Right cardiac atrium (tissue), 5 donors: ENCODE data around the gene KLHL21. TPM values are rescaled to one million over a fixed set of nuclear protein-coding genes. Genes with fewer than 3 reads are reported as not detected.

ENCODE experiments used
- ATAC-seq, 2 donors: fragments of 200-7000 bp; cut with Tn5 transposase; one replicate each; pipeline versions ENCODE4 v1.8.0 to v1.9.1; 2020; ENCODE audit warnings: moderate library complexity in 2 of 2, mild to moderate bottlenecking in 1 of 2
- DNase-seq, 3 donors: peaks; one replicate each; pipeline ENCODE4 v3.0.0-alpha.2; 2020
- H3K27ac ChIP-seq: one replicate; pipeline ENCODE4 v1.5.1; 2013; ENCODE audit warnings: mild to moderate bottlenecking, low read length, control low read depth, moderate library complexity
- H3K27me3 ChIP-seq: one replicate; pipeline ENCODE4 v1.6.1; 2013; ENCODE audit not compliant: control insufficient read depth, insufficient read depth
- H3K4me1 ChIP-seq: one replicate; pipeline ENCODE4 v1.6.1; 2013; ENCODE audit warnings: low read length; ENCODE audit not compliant: control insufficient read depth, insufficient read depth
- H3K4me3 ChIP-seq: one replicate; pipeline ENCODE4 v1.5.1; 2013; ENCODE audit warnings: low read length, control low read depth
- H3K9me3 ChIP-seq: one replicate; pipeline ENCODE4 v1.6.1; 2013; ENCODE audit warnings: low read length; ENCODE audit not compliant: control insufficient read depth
- WGBS: extraction: QIAGEN DNeasy Blood & Tissue Kit; methylation state at CpG from one replicate; pipeline ENCODE4 v1.1.7; 2013; 5-methylcytosine and 5-hydroxymethylcytosine counted together
- intact Hi-C, 4 donors: fragments of 100-400 bp; cut with DNase I; formaldehyde crosslinking; loops; one replicate each; pipeline versions ENCODE4 v1.11.0 to v1.14.0; 2022 to 2023
- polyA plus RNA-seq: library from polyadenylated mRNA; stranded (reverse); fragments of 200-250 nt; gene quantifications from one replicate; pipeline ENCODE4 v1.2.3, GENCODE V29; 2013
- total RNA-seq, 4 donors: library from RNA; stranded (reverse); fragmentation: NEBNext Ultra II Directional; extraction: Animal tissue kit (Norgen Biotek cat#: 25700); gene quantifications; one replicate each; pipeline ENCODE4 v1.2.1, GENCODE V29; 2021
- donor health status: healthy with polysubstance abuse.
- donor health status: DM: no; HTN: yes; CAD: no.
- donor health status: DM: no; HTN: no; CAD: no.
- donor health status: DM: no; HTN: yes; CAD: no; lungs with severe emphysema.
- donor health status: DM: yes; HTN: yes; CAD: no.

Gene KLHL21
- total and polyA plus RNA-seq, 5 donors: 54.9 to 71.3 (median 61.4) TPM

DNA sequence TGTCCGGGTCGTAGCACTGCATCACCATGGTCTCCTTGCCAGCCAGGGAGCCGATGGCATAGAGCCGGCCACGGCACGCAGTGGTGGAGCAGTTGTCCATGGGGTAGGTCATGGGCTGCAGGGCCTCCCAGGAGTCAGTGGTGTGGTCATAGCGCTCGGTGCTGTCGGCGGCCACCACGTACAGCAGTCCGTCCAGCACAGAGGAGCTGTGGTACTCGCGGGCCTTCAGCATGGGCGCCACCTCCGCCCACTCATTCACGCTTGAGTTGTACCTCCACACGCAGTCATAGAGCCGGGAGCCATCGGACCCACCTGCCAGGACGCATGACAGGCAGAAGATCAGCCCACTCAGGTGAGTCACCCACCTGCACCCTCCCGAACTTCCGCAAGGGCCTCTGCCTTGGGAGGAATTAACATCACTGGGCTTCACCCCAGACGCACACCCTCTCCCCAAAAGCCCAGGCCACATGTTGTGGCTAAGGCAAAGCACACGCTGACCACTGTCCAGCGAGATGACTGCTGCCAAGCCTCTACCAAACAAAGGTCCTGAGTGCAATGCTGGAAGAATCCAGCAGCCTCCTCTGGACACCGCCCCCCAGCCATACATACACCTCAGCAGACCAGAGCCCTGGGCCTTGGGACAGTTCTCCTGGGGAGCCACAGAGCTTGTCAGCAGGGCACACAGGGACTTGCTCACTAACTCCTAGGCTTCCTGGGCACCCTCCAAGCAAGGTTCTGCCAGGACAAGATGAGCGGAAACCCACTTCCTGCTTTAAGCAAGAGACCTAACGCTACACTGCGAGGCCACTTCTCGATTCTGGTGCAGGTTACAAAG lies 3.3 kb downstream of the KLHL21 start:
- intact Hi-C loops: no loop called here
- no peaks in the 10 kb centered on the region for H3K27me3 ChIP-seq
- peaks cover 21% of the 10 kb centered on the region for H3K4me1 ChIP-seq
- no peaks in the 10 kb centered on the region for H3K9me3 ChIP-seq
- peak overlapping the region; percentile 11 for H3K4me3 ChIP-seq
- ATAC-seq (no peak), DNase-seq (peak in 1 of 3 donors; percentile 70)
- peak overlapping the region; percentile 9 for H3K27ac ChIP-seq
- 73% methylated on average over 31 of the region's 31 CpGs for WGBS

DNA sequence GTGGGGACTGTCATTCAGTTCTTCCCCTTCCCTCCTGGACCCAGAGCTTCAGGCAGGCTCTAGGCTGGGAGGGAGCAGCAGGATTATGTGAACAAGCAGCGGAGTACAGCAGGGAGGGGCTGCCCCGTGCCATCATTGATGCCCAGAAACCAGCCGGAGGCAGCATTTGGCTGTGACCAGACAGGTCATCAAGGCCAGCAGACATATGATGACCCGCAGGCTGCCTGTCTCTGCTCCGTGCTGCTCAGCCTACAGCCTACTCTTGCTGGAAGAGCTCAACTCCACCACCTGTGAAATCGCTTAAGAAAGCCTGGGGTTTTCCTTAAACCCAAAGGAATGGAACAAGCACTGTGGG lies 4.9 kb downstream of the KLHL21 start:
- Histone ChIP-seq H3K27ac (peak overlapping the region; percentile 53), H3K27me3 (no peaks in the 10 kb centered on the region), H3K9me3 (no peaks in the 10 kb centered on the region), H3K4me1 (peaks cover 16% of the 10 kb centered on the region), H3K4me3 (no peak overlapping the region)
- DNase-seq: no peak
- intact Hi-C loops: no loop called here
- WGBS: 75% methylated on average over 6 of the region's 6 CpGs
- no peak for ATAC-seq

DNA sequence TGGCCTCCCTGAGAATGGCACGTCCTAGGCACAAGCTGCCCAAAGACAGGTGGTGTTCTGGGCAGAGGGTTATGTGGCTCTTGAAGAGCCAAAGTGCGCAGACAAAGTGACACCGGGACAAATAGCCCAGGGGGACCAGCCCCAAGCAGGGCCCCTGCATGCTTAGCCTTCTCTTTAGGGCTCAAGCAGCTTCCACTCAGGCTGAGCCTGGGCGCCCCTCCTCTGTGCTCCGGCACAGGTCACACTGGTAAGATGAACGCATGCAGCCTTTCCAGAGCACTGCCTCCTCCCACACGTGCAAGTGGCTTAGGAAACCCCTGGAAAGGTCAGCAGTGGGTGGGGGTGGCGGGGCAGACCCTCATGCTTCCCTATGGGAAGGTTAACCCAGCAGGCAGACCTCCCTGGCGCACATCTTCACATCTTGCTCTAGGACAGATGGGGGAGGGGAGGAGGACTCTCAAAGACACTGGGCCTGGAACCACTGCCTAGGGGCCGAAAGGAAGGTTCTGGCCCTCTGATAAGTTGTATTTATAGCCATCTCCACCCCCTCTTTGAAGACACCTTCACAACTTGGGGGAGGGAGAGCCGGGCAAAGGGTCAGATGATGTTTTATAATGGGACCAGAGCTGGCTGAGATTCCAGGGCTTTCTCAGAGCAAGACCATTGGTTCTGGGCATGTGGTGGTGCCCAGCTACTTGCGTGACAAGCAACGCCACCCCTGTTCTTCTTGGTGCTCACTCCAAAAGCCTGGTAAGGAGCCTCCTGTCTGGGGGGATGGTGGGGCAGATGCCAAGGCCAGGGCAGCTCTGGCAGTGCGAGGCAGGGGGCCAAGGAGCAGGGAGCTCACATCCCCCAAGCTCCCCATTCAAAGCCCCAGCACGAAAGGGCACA lies 5.5 kb downstream of the KLHL21 start:
- peak overlapping the region; percentile 53 for H3K27ac ChIP-seq
- H3K4me3 ChIP-seq: no peak overlapping the region
- WGBS: 67% methylated on average over 15 of the region's 15 CpGs

DNA sequence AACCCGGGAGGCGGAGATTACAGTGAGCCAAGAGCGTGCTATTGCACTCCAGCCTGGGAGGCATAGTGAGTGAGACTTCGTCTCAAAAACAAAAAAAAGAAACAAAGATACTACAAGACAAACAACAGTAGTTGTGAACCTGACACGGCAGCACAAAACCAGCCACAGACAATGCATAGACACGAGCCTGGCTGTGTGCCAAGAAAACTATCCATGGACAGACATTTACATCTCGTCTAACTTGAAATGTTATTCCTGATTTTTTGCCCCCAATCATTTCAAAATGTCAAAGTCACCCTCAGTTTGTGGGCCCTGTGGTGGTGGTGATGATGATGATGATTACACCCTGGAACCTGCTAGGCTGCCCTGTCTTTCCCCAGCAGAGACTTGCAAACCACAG lies 6.3 kb downstream of the KLHL21 start:
- DNase-seq: peak in 1 of 3 donors; percentile 57
- ATAC-seq: no peak
- Histone ChIP-seq H3K27me3 (no peaks in the 10 kb centered on the region), H3K4me1 (peaks cover 16% of the 10 kb centered on the region), H3K9me3 (no peaks in the 10 kb centered on the region), H3K27ac (peak overlapping the region; percentile 30), H3K4me3 (no peak overlapping the region)
- intact Hi-C loops: no loop called here
- WGBS: 53% methylated on average over 7 of the region's 7 CpGs

More for the DNA sequence above, 5.5 kb downstream of the KLHL21 start:
- intact Hi-C loops: no loop called here
- Histone ChIP-seq H3K9me3 (no peaks in the 10 kb centered on the region), H3K4me1 (peaks cover 16% of the 10 kb centered on the region), H3K27me3 (no peaks in the 10 kb centered on the region)
- DNase-seq: peak in 2 of 3 donors; percentile 46 to 59
- ATAC-seq: no peak

DNA sequence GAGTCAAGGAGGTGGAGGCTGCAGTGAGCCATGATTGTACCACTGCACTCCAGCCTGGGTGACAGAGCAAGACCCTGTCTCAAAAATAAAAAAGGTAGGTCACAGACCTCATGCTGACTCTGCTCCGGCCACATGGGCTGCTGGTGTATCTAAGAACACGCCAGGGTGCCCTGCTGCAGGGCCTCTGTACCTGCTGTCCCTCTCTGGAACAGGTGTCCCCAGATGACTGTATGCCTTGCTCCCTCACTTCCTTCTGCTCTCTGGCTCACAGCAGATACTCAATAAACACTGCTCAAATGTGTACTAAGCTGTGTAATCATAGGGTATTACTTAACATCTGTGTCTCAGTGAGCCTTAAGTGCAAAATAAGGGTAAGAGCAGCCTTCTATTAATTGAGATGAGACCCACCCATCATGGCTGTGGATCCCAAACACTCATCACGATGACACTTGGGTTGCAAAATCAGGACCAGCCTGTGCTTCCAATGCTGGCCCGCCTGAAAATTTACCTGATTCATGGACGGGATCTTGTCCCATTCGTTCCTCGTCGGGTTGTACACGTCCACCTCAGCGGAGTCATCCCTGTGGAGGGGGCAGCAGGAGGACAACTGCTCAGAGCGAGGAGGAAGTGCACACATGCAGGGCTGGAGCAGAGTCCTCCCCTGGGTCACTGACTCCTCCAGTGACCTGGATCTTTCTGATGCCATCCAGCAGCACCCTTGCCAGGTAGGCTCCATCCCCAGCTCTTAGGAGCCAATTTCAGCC lies 7.5 kb downstream of the KLHL21 start:
- peak in 1 of 3 donors; percentile 41 for DNase-seq
- 88% methylated on average over 11 of the region's 11 CpGs for WGBS
- intact Hi-C loops: no loop called here

DNA sequence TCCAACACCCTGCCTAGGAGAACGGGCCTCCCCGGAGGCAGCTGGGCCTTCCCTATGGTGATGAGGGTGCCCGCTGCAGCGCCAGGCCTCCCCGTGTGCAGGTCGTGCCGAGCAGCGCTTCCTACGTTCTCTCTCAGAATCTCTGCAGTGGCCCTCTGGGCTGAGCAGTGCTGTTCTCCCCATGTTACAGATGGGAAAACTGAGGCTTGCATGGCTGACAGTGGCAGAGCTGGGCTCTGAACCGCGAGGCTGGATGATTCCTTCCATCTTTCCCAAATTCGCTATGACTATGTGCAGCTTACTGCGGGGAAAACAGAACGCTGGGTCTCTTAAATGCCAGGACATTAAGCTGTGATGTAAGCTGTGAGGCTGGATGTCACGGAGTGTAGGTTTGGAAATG lies 8.9 kb downstream of the KLHL21 start:
- ATAC-seq (no peak), DNase-seq (no peak)
- Histone ChIP-seq H3K27ac (no peak overlapping the region), H3K4me3 (no peak overlapping the region), H3K27me3 (no peaks in the 10 kb centered on the region), H3K4me1 (peaks cover 12% of the 10 kb centered on the region), H3K9me3 (no peaks in the 10 kb centered on the region)
- intact Hi-C loops: no loop called here
- 95% methylated on average over 15 of the region's 15 CpGs for WGBS

More for the DNA sequence above, 7.5 kb downstream of the KLHL21 start:
- Histone ChIP-seq H3K9me3 (no peaks in the 10 kb centered on the region), H3K27me3 (no peaks in the 10 kb centered on the region), H3K4me1 (peaks cover 16% of the 10 kb centered on the region), H3K4me3 (no peak overlapping the region), H3K27ac (no peak overlapping the region)
- no peak for ATAC-seq

DNA sequence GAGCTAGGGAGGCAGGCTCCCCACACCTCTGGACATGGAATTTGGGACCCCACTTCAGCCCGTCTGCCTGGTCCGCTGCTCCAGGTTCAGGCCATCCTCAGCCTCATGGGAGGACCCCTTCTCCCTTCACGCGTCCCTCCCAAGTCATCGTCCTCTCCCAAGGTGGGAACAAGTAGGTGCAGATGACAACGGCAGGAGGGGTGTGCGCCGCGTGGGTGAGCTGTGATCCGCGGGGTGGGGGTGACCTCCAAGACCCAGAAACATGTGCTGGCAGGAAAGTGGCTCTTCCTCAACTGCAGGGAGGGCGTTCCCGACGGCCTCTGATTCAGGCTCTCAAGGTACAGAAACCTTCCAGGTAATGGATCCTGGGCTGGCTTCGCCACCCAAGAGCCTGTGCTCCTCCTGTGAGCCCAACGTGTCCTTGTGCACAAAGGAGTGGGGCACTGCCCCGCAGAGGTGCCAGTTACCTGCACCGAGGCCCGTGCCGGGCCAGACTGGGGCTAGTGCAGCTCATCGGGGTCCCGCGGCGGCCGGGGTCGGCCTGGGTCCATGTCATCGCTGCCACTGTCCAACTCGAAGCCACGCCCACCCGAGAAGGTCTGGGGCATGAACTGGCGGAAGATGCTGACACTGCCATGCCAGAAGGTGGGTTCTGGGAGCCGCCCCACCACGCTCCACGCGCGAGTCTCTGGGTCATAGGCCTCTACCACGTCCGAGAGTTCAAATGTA lies 9.6 kb downstream of the KLHL21 start:
- no peaks in the 10 kb centered on the region for H3K27me3 ChIP-seq
- no peak for ATAC-seq
- peak in 1 of 3 donors; percentile 59 for DNase-seq
- 91% methylated on average over 38 of the region's 38 CpGs for WGBS
- H3K4me3 ChIP-seq: no peak overlapping the region
- no peaks in the 10 kb centered on the region for H3K9me3 ChIP-seq
- no peak overlapping the region for H3K27ac ChIP-seq
- H3K4me1 ChIP-seq: peaks cover 12% of the 10 kb centered on the region
- intact Hi-C loops: no loop called here

DNA sequence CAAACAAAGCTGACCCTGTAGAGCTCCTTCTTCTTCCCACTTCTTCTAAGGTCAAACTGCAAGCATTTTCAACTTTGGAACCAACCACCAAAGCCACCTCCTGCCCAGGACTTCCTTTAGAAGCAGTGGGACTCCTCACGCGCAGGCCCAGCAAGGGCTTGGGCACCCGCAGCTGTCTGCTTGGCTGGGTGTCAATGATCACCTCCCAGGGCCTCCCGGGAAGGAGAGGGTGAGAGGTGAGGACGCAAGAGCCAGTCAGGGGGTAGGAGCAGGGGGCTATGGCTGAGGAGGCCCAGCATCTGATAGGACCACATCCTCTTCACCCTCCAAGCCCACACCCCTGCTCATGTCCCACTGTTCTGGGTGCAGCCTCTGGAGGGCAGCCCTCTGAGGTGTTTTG lies 10.2 kb downstream of the KLHL21 start:
- Histone ChIP-seq H3K4me1 (peaks cover 11% of the 10 kb centered on the region), H3K9me3 (no peaks in the 10 kb centered on the region), H3K27me3 (no peaks in the 10 kb centered on the region), H3K27ac (no peak overlapping the region), H3K4me3 (no peak overlapping the region)
- DNase-seq: peak in 1 of 3 donors; percentile 58
- intact Hi-C loops: no loop called here
- no peak for ATAC-seq
- WGBS: 37% methylated on average over 5 of the region's 5 CpGs

DNA sequence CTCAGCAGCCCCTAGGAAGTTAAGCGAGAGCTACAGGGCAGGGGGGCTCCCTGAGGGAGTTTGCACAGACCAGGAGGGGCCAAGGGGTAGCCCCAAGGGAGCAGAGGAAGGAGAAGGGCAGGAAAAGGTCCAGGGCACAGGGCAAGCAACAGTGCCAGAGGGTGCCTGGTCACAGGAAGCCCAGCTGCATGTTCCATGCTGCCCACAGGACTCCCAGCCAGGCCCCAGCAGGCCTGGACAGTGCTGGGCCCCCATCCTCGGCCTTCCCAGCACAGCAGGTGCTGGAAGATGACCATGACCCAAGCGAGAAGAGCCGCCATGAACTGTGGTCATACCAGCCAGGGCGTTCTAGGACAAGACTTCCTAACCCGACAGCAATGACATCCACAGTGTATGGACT lies 11.0 kb downstream of the KLHL21 start:
- DNase-seq (no peak), ATAC-seq (no peak)
- H3K4me1 ChIP-seq: peaks cover 7% of the 10 kb centered on the region
- intact Hi-C loops: no loop called here
- no peaks in the 10 kb centered on the region for H3K9me3 ChIP-seq
- WGBS: 92% methylated on average over 6 of the region's 6 CpGs
- no peak overlapping the region for H3K27ac ChIP-seq
- H3K27me3 ChIP-seq: no peaks in the 10 kb centered on the region
- no peak overlapping the region for H3K4me3 ChIP-seq

DNA sequence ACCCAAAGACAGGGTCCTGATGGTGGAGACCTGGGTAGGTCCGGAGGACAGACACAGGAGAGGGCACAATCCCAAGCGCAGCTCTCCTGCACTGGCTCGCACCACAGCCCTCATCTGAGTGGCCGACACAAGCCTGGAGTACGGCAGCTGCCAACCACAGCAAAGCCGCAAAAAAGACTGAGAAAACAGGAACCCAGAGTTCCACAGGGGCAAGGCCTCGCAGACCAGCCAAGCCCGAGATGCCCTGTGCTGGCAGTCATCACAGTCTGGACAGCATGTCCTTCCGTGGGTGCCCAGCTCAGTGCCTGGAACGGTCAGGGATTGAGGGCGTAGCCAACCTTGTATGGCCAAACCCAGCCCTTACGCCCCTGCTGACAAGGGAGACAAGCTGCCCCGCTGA lies 11.4 kb downstream of the KLHL21 start:
- peak in 1 of 3 donors; percentile 54 for DNase-seq
- peaks cover 5% of the 10 kb centered on the region for H3K4me1 ChIP-seq
- WGBS: 69% methylated on average over 13 of the region's 13 CpGs
- H3K4me3 ChIP-seq: no peak overlapping the region
- no peaks in the 10 kb centered on the region for H3K27me3 ChIP-seq
- no peak overlapping the region for H3K27ac ChIP-seq
- ATAC-seq: peak in 1 of 2 donors; percentile 8
- intact Hi-C loops: no loop called here
- no peaks in the 10 kb centered on the region for H3K9me3 ChIP-seq
